Activated CD4-positive, alpha-beta memory T cell treated with anti-CD3 and anti-CD28 coated beads for 36 hours (primary cell): ENCODE data around the gene POLDIP3. TPM values are rescaled to one million over a fixed set of nuclear protein-coding genes. Genes with fewer than 3 reads are reported as not detected.
"Not testable (repeated sequence)": the region's sequence is repeated elsewhere in the genome, so short reads cannot be mapped to it uniquely, and the experiment has no call there.

Source experiments
- CTCF ChIA-PET: fragments of 350-600 bp; sonication (Branson Sonifier 250); formaldehyde crosslinking; loops from one replicate; lab custom pipeline; 2021; ENCODE audit warnings: antibody characterized with exemption, inconsistent platforms; lab: Charles Lee
- POLR2A ChIA-PET: fragments of 350-600 bp; sonication (Branson Sonifier 250); formaldehyde crosslinking; loops from one replicate; lab custom pipeline; 2021; ENCODE audit warnings: antibody characterized with exemption; lab: Charles Lee
- DNase-seq: peaks from one replicate; pipeline ENCODE4 v3.0.0-alpha.2; 2020
- H3K27ac Mint-ChIP-seq: one replicate; pipeline ENCODE4 v1.8.0; 2021; ENCODE audit warnings: mixed read lengths
- H3K27me3 Mint-ChIP-seq: one replicate; pipeline ENCODE4 v1.8.0; 2021; ENCODE audit warnings: mixed read lengths
- H3K36me3 Mint-ChIP-seq: one replicate; pipeline ENCODE4 v1.8.0; 2021; ENCODE audit warnings: mixed read lengths
- H3K4me1 Mint-ChIP-seq: one replicate; pipeline ENCODE4 v1.8.0; 2021; ENCODE audit warnings: low read depth, mixed read lengths
- H3K4me3 Mint-ChIP-seq: one replicate; pipeline ENCODE4 v1.8.0; 2021; ENCODE audit warnings: mild to moderate bottlenecking, mixed read lengths
- H3K9me3 Mint-ChIP-seq: one replicate; pipeline ENCODE4 v1.8.0; 2021; ENCODE audit warnings: mixed read lengths
- intact Hi-C: fragments of 100-400 bp; cut with micrococcal nuclease; formaldehyde crosslinking; loops from one replicate; pipeline ENCODE4 v1.15.1; 2023
- total RNA-seq, 2 experiments: library from RNA; stranded (reverse); gene quantifications; one replicate each; pipeline ENCODE4 v1.2.3, GENCODE V29; 2021

Gene POLDIP3
- total RNA-seq, 2 experiments from 2014 or later: 64.6 to 75.3 TPM

DNA sequence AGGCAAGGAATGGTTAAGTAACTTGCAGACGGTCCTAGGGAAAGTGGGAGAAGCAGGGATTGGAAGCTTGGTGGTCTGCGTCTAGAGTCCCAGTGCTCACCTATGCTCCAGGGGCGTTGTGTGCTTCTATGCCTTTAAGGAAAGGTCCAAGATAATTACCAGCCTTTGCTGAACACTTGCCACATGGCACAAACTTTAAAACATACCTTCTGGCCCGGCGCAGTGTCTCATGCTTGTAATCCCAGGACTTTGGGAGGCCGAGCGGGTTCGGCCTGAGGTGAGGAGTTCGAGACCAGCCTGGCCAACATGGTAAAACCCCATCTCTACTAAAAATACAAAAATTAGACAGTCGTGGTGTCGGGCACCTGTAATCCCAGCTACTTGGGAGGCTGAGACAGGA, 2.3 kb downstream of the POLDIP3 start:
- Mint-ChIP-seq H3K36me3 (peaks cover 31% of the 10 kb centered on the region), H3K27me3 (peaks cover 3% of the 10 kb centered on the region), H3K9me3 (no peaks in the 10 kb centered on the region), H3K4me3 (no peak overlapping the region), H3K4me1 (peaks cover 57% of the 10 kb centered on the region), H3K27ac (peak overlapping the region; percentile 18)
- ChIA-PET CTCF (interaction anchor here (1.2 kb wide), 1 partner anchor 27 kb away, joined by 3 read pairs; no protein-coding TSS in a partner anchor), POLR2A (interaction anchor here (3.6 kb wide), 1 partner anchor 30 kb away, joined by 32 read pairs; no protein-coding TSS in a partner anchor)
- intact Hi-C loops: no loop called here
- DNase-seq: no peak

DNA sequence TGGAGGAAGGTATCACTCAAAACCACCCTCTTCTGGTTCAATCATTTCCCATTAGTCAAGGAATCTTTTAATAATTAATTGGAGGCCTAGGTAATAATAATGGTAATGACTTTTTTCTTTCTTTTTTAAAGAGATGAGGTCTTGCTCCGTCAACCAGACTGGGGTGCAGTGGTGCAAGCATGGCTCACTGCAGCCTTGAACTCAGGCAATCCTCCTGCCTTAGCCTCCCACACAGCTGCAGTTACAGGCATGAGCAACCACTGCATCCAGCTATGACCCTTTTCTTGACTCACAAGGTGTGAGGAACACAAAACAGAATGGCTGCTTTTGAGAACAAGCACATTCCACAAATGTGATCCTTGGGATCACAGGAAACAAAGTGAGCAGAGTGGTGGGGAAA, 3.6 kb downstream of the POLDIP3 start:
- intact Hi-C loops: no loop called here
- CTCF ChIA-PET: no interaction called here
- Mint-ChIP-seq H3K4me3 (no peak overlapping the region), H3K27ac (peak overlapping the region; percentile 15), H3K4me1 (peaks cover 60% of the 10 kb centered on the region), H3K9me3 (no peaks in the 10 kb centered on the region), H3K36me3 (peaks cover 36% of the 10 kb centered on the region), H3K27me3 (peaks cover 3% of the 10 kb centered on the region)
- POLR2A ChIA-PET: interaction anchor here (0.6 kb wide), 1 partner anchor 136 kb away, joined by 3 read pairs; no protein-coding TSS in a partner anchor
- peak; percentile 36 for DNase-seq

DNA sequence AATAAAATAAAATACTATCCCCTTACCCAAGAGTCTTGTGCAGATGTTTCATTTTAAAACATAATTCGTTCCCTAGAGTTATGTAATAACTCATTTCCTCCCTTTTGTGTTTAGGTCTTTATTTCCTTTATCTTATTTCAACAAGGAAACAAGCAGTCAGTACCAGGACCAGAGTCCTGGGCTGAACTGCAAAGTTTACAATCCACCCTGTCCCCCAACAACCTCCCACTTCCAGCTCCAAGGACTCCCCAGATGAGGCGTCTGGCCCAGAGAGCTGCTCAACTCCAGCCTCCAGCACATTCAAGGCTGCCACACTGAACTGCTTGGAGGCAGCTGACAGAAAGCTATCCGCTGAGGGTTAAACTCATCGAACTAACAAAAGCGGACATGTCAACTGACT, 4.5 kb downstream of the POLDIP3 start:
- no peak for DNase-seq
- CTCF ChIA-PET: interaction anchor here (2.1 kb wide), 1 partner anchor 12 kb away, joined by 5 read pairs; no protein-coding TSS in a partner anchor
- no peak overlapping the region for H3K4me3 Mint-ChIP-seq
- peaks cover 1% of the 10 kb centered on the region for H3K27me3 Mint-ChIP-seq
- H3K27ac Mint-ChIP-seq: peak overlapping the region; percentile 42
- peaks cover 56% of the 10 kb centered on the region for H3K4me1 Mint-ChIP-seq
- no peaks in the 10 kb centered on the region for H3K9me3 Mint-ChIP-seq
- POLR2A ChIA-PET: interaction anchor here (0.6 to 1.0 kb wide), 2 partner anchors 28 to 507 kb away, joined by 3 read pairs; no protein-coding TSS in a partner anchor
- H3K36me3 Mint-ChIP-seq: peaks cover 34% of the 10 kb centered on the region
- intact Hi-C loops: no loop called here

DNA sequence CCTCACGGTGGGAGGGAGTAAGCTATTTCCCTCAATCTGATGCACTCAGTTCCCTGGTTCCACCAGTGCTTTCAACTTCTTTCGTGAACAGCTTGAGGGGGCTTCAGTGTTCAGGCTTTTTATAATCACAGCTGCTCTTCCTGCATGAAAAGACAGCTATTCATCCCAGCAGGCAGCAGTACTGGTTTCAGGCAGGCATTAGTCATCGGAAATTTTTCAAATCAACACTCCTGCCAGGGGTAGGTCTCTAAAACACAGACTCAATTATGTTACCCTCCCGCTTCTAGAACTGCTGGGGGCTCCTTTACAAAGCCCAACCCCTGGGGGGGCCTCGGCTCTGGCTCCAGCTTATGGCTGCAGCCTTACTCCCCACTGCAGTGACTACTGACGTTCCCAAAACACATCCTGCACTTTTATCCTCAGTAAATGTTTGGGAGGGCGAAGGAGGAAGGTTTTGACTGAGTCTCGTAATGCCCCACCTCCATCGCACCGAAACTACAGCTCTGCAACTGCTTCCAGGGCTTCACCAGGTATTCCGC, 5.8 kb downstream of the POLDIP3 start:
- POLR2A ChIA-PET: no interaction called here
- Mint-ChIP-seq H3K36me3 (peaks cover 32% of the 10 kb centered on the region), H3K4me3 (no peak overlapping the region), H3K27me3 (no peaks in the 10 kb centered on the region), H3K4me1 (peaks cover 63% of the 10 kb centered on the region), H3K27ac (peak overlapping the region; percentile 77), H3K9me3 (no peaks in the 10 kb centered on the region)
- DNase-seq: peak; percentile 25
- CTCF ChIA-PET: interaction anchor here (0.9 to 2.1 kb wide), 2 partner anchors 12 to 14 kb away, joined by 3 to 5 read pairs; no protein-coding TSS in a partner anchor
- intact Hi-C loops: no loop called here

DNA sequence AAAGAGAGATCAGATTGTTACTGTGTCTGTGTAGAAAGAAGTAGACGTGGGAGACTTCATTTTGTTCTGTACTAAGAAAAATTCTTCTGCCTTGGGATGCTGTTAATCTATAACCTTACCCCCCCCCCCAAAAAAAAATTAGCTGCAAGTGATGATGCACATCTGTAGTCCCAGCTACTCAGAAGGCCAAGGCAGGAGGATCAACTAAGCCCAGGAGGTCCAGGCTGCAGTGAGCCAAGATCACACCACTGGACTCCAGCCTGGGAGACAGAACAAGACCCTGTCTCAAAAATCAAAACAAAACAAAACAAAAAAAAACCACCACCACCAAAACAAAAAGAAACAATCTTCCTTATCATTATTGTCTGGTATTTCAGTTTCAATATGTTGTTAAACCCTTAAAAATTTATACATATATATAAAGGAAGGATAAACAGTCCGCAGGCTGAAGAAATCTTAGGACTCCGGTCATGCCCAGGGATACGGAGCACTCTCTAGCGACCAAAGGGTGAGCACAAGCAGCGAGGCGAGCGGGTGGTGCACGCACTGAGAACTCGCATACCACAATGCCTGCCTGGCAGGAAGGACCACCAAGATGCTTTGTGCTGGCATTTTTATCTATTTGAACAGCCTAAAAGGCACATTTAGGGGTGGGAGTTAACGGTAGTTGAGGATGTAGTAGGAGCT, 6.4 kb downstream of the POLDIP3 start:
- no peak overlapping the region for H3K4me3 Mint-ChIP-seq
- H3K4me1 Mint-ChIP-seq: peaks cover 64% of the 10 kb centered on the region
- H3K36me3 Mint-ChIP-seq: peaks cover 29% of the 10 kb centered on the region
- POLR2A ChIA-PET: interaction anchor here (0.5 kb wide), 1 partner anchor 46 kb away, joined by 3 read pairs; no protein-coding TSS in a partner anchor
- no peaks in the 10 kb centered on the region for H3K27me3 Mint-ChIP-seq
- H3K27ac Mint-ChIP-seq: peak overlapping the region; percentile 77
- no peaks in the 10 kb centered on the region for H3K9me3 Mint-ChIP-seq
- CTCF ChIA-PET: interaction anchor here (0.9 to 2.1 kb wide), 2 partner anchors 13 to 14 kb away, joined by 3 to 5 read pairs; no protein-coding TSS in a partner anchor
- intact Hi-C loops: no loop called here
- no peak for DNase-seq

DNA sequence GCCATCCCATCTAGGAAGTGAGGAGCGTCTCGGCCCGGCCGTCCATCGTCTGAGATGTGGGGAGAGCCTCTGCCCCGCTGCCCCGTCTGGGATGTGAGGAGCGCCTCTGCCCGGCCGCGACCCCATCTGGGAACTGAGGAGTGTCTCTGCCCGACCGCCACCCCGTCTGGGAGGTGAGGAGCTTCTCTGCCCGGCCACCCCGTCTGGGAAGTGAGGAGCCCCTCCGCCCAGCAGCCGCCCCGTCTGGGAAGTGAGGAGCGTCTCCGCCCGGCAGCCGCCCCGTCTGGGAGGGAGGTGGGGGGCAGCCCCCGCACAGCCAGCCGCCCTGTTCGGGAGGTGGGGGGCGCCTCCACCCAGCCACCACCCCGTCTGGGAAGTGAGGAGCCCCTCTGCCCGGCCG, 7.0 kb downstream of the POLDIP3 start:
- Mint-ChIP-seq H3K36me3 (peaks cover 25% of the 10 kb centered on the region), H3K4me1 (peaks cover 61% of the 10 kb centered on the region)
- POLR2A ChIA-PET, DNase-seq, H3K9me3 Mint-ChIP-seq, H3K4me3 Mint-ChIP-seq, H3K27ac Mint-ChIP-seq, intact Hi-C loops, H3K27me3 Mint-ChIP-seq, CTCF ChIA-PET: not testable (repeated sequence)

DNA sequence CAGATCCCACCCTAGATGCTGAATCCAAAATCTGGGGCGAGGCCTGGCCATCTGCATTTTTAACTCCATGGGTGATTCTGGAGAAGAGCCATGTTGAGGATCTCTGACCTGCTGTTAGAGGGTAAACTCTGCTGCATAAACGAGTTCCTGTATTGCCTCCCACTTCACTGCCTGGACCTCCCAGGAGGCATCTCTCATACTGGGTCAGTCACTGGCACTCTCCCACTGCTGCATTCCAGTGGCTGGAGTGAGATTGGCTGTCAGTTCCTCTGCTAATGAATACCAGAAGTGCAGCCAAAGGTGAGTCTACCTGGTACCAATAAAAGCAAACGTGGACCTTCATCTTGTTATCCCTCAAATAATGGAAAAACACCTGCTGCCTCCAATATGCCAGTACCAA, 10.3 kb downstream of the POLDIP3 start:
- no peaks in the 10 kb centered on the region for H3K27me3 Mint-ChIP-seq
- no peaks in the 10 kb centered on the region for H3K9me3 Mint-ChIP-seq
- H3K27ac Mint-ChIP-seq: no peak overlapping the region
- intact Hi-C loops: no loop called here
- ChIA-PET CTCF (no interaction called here), POLR2A (no interaction called here)
- peaks cover 29% of the 10 kb centered on the region for H3K36me3 Mint-ChIP-seq
- DNase-seq: no peak
- no peak overlapping the region for H3K4me3 Mint-ChIP-seq
- H3K4me1 Mint-ChIP-seq: peaks cover 34% of the 10 kb centered on the region

DNA sequence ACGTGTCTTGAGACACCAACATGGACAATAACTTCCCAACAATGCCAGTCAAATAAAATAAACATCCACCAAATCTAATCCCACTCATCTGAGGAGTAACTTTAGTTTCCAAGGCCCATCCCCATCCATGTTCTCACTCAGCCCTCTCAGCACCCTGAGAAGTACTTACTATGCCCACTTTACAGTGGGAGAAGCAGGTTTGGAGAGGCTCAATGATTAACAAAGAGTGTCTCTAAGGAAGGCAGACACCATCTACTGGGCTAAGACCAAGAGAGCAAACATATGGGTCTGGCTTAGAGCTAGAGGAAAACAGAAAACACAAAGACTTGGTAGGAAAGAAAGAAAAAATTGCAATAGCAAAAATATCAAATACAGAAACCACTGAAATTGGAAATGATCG, 11.3 kb downstream of the POLDIP3 start:
- no peaks in the 10 kb centered on the region for H3K9me3 Mint-ChIP-seq

DNA sequence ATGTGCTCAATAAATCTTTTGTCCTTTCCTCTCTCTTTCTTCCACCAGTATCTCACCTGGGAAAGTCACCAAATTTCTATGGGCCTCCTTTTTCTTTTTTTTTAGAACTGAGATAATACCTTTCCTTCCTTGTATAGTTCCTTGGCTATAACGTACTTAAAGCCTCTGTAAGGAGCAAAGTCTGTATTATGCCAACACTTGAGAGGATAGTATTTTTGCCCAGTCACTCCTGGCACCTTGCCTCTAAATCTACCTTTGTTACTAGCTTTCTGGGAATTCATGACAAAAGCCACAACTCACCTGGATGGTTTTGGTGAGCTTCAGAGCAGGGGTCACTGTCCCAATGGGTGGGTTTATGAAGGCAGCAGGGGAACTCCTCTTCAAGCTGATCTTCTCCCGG, 12.2 kb downstream of the POLDIP3 start:
- Mint-ChIP-seq H3K27me3 (no peaks in the 10 kb centered on the region), H3K9me3 (no peaks in the 10 kb centered on the region), H3K36me3 (peaks cover 35% of the 10 kb centered on the region), H3K4me3 (no peak overlapping the region), H3K4me1 (peaks cover 24% of the 10 kb centered on the region), H3K27ac (peak overlapping the region; percentile 18)
- no peak for DNase-seq
- intact Hi-C loops: no loop called here
- CTCF ChIA-PET: no interaction called here
- POLR2A ChIA-PET: interaction anchor here (1.3 kb wide), 1 partner anchor 33 kb away, joined by 3 read pairs; no protein-coding TSS in a partner anchor

More for the DNA sequence above, 11.3 kb downstream of the POLDIP3 start:
- ChIA-PET POLR2A (no interaction called here), CTCF (no interaction called here)
- H3K4me3 Mint-ChIP-seq: no peak overlapping the region
- H3K27me3 Mint-ChIP-seq: no peaks in the 10 kb centered on the region
- H3K27ac Mint-ChIP-seq: peak overlapping the region; percentile 39
- no peak for DNase-seq
- peaks cover 31% of the 10 kb centered on the region for H3K36me3 Mint-ChIP-seq
- peaks cover 24% of the 10 kb centered on the region for H3K4me1 Mint-ChIP-seq
- intact Hi-C loops: no loop called here

DNA sequence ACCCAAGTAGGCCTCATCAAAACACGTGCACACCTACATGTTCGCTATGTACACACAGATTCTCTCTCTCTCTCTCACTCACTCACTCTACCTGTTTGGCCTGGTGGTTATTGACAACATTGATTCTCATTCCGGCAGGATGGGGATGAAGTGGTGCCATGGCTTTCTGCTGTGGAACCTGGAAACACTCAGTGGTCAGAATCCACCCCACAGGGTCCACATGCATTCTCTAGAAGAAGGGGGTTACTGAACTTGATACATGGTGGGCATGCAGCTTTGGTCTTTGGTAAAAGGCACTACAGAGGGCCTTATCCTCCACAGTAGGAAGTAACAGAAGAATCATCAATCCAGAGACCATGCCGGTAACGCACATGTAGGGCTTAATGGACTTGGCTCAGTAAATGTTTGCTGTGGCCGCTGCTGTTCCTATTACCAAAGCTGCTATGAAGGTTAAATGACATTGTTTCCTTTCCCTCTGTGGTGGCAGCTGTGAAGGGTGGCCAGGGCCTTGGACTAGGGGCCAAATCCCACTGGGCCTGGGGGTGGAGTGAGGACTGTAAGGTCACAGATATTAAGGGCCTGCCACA, 12.7 kb downstream of the POLDIP3 start:
- POLR2A ChIA-PET: interaction anchor here (1.3 kb wide), 1 partner anchor 33 kb away, joined by 3 read pairs; no protein-coding TSS in a partner anchor
- intact Hi-C loops: no loop called here
- peaks cover 35% of the 10 kb centered on the region for H3K36me3 Mint-ChIP-seq
- H3K4me1 Mint-ChIP-seq: peaks cover 24% of the 10 kb centered on the region
- CTCF ChIA-PET: no interaction called here
- no peak overlapping the region for H3K4me3 Mint-ChIP-seq
- no peaks in the 10 kb centered on the region for H3K9me3 Mint-ChIP-seq
- no peaks in the 10 kb centered on the region for H3K27me3 Mint-ChIP-seq
- DNase-seq: no peak
- peak overlapping the region; percentile 18 for H3K27ac Mint-ChIP-seq

DNA sequence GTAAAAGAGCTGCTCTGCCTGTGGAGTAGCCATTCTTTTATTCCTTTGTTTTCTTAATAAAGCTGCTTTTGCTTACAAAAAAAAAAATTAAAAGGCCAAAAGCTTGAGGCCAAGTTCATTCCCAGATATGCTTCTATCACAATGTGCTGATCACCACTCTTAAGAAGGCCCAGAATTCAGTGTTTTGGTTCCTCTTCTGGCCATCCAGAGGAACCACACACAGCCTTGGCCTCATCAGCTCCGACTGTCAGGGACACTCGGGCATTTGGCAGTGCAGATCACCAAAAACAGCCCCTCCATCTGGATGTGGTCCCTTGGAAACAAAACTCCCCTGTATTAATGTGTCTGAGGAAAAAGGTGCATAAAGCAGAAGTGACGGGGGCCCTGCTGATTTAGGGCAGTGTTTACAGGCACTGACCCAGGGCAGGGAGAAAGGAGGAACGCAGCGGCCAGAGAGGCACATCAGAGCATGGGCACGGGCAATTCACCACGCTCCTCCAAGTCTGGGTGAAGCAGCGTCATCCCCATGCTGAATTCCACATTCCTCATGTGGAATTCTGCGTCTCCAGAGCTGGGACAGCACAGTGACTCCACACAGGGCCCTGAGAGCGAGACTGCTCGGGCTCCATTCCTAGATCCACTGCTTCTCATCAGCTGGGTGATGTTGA, 17.7 kb downstream of the POLDIP3 start:
- H3K9me3 Mint-ChIP-seq: no peaks in the 10 kb centered on the region
- intact Hi-C loops: no loop called here
- peaks cover 43% of the 10 kb centered on the region for H3K36me3 Mint-ChIP-seq
- H3K4me3 Mint-ChIP-seq: no peak overlapping the region
- H3K4me1 Mint-ChIP-seq: no peaks in the 10 kb centered on the region
- CTCF ChIA-PET: no interaction called here
- DNase-seq: no peak
- POLR2A ChIA-PET: interaction anchor here (0.7 to 0.8 kb wide), 2 partner anchors 19 to 408 kb away, joined by 3 read pairs; no protein-coding TSS in a partner anchor
- H3K27ac Mint-ChIP-seq: no peak overlapping the region
- H3K27me3 Mint-ChIP-seq: no peaks in the 10 kb centered on the region
